RWPE1 (cell line): ENCODE measurements around the gene SLC48A1.

ENCODE experiments used
- CTCF ChIA-PET: fragments of 350-600 bp; sonication (Branson Sonifier 250); formaldehyde crosslinking; extraction: SDS; loops from one replicate; lab custom pipeline; 2021; lab: Yijun Ruan, JAX
- POLR2A ChIA-PET: fragments of 400-600 bp; formaldehyde crosslinking; extraction: SDS; loops from one replicate; lab custom pipeline; 2020; ENCODE audit warnings: antibody characterized with exemption; ENCODE audit not compliant: low non-redundant PET; lab: Yijun Ruan, JAX
- DNase-seq: peaks from one replicate; pipeline ENCODE4 v3.0.0; 2012; ENCODE audit warnings: low spot score
- H3K27ac ChIP-seq: fragments of 450-650 bp; 2 replicates; pipeline ENCODE4 v1.5.1; 2017
- CTCF ChIP-seq: fragments of 450-650 bp; conservative IDR thresholded peaks from 2 replicates; pipeline ENCODE4 v1.5.1; 2017; ENCODE audit warnings: low read depth, mild to moderate bottlenecking

The SLC48A1 gene

GRCh38 chr12:47742253-47742825 is 30.7 kb upstream of the SLC48A1 start:
- no peak overlapping the region for H3K27ac ChIP-seq
- TF ChIP-seq CTCF, result peak; percentile 96
- peak; percentile 46 for DNase-seq
- ChIA-PET POLR2A (no interaction called here), CTCF (interaction anchor here (0.6 to 6.3 kb wide), 20 partner anchors 10 to 268 kb away, joined by 3 to 167 read pairs (median 4); partner anchors contain the start of genes RAPGEF3 and SLC48A1)

- POLR2A ChIA-PET, result interaction anchor here (1.2 kb wide), 1 partner anchor 39 kb away, joined by 3 read pairs; no protein-coding TSS in a partner anchor
- CTCF ChIA-PET, result interaction anchor here (0.7 to 6.3 kb wide), 19 partner anchors 11 to 671 kb away, joined by 3 to 167 read pairs (median 4); partner anchors contain the start of genes RAPGEF3 and SLC48A1
- no peak for DNase-seq
- no peak for TF ChIP-seq CTCF
- 0 out of 2 replicates have a peak overlapping the region, but pooled peaks have one; percentile 7 for H3K27ac ChIP-seq
Measured at GRCh38 chr12:47743311-47743860, 29.7 kb upstream of the SLC48A1 start.

GRCh38 chr12:47744005-47744651 is 28.9 kb upstream of the SLC48A1 start:
- POLR2A ChIA-PET, result interaction anchor here (1.2 kb wide), 1 partner anchor 39 kb away, joined by 3 read pairs; no protein-coding TSS in a partner anchor

GRCh38 chr12:47744778-47745436 is 28.1 kb upstream of the SLC48A1 start:
- ChIA-PET CTCF (interaction anchor here (1.3 to 6.3 kb wide), 6 partner anchors 10 to 94 kb away, joined by 6 to 167 read pairs (median 42); partner anchors contain the start of genes RAPGEF3 and SLC48A1), POLR2A (interaction anchor here (1.2 kb wide), 1 partner anchor 38 kb away, joined by 3 read pairs; no protein-coding TSS in a partner anchor)
- no peak overlapping the region for H3K27ac ChIP-seq
- DNase-seq, result no peak
- TF ChIP-seq CTCF, result no peak

More at GRCh38 chr12:47744005-47744651, 28.9 kb upstream of the SLC48A1 start:
- TF ChIP-seq CTCF, result peak; percentile 81
- CTCF ChIA-PET, result interaction anchor here (0.5 to 6.3 kb wide), 16 partner anchors 10 to 672 kb away, joined by 3 to 167 read pairs (median 4); partner anchors contain the start of genes RAPGEF3 and SLC48A1
- DNase-seq, result peak; percentile 83
- H3K27ac ChIP-seq, result 0 out of 2 replicates have a peak overlapping the region, but pooled peaks have one; percentile 7

GRCh38 chr12:47745485-47746041 is 27.5 kb upstream of the SLC48A1 start:
- DNase-seq, result no peak
- ChIA-PET CTCF (interaction anchor here (4.2 to 6.3 kb wide), 3 partner anchors 22 to 94 kb away, joined by 35 to 167 read pairs (median 101); partner anchors contain the start of gene SLC48A1), POLR2A (no interaction called here)
- H3K27ac ChIP-seq, result no peak overlapping the region
- TF ChIP-seq CTCF, result no peak
